ENCODE data around the gene ABCC11.

GRCh38 chr16:48146131-48146530, 101.2 kb downstream of the ABCC11 start:
- no peak for TF ChIP-seq YY1 (IDR thresholded peaks at IDR 0.05; ENCODE audit: insufficient read depth, insufficient read length)
- TF ChIP-seq ZNF274 (IDR thresholded peaks at IDR 0.05; ENCODE audit: low read depth, low read length) = no peak

Data from NT2/D1 (cell line).